ENCODE data around the gene HACD3.
A peak's percentile ranks its signal among the peaks of the same experiment; 100 is the strongest.

HACD3 gene, protein sequence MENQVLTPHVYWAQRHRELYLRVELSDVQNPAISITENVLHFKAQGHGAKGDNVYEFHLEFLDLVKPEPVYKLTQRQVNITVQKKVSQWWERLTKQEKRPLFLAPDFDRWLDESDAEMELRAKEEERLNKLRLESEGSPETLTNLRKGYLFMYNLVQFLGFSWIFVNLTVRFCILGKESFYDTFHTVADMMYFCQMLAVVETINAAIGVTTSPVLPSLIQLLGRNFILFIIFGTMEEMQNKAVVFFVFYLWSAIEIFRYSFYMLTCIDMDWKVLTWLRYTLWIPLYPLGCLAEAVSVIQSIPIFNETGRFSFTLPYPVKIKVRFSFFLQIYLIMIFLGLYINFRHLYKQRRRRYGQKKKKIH

GRCh38 chr15:65530318-65531111 lies at the start of gene HACD3:
HACD3 (plus strand) TSS chr15:65530463; CDS start chr15:65530632, 169 bp downstream.
- DNase-seq, result peak; percentile 92 to 96
- TF ChIP-seq POLR2A (IDR thresholded peaks at IDR 0.05; ENCODE audit: low read length) (peak; percentile 70), GATA1 (IDR thresholded peaks at IDR 0.05; ENCODE audit: low read depth, low read length) (no peak)

GRCh38 chr15:65484876-65485275 lies 45.4 kb upstream of the HACD3 start:
- DNase-seq, result no peak
- no peak for TF ChIP-seq GATA1 (IDR thresholded peaks at IDR 0.05; ENCODE audit: low read depth, low read length)

DNA sequence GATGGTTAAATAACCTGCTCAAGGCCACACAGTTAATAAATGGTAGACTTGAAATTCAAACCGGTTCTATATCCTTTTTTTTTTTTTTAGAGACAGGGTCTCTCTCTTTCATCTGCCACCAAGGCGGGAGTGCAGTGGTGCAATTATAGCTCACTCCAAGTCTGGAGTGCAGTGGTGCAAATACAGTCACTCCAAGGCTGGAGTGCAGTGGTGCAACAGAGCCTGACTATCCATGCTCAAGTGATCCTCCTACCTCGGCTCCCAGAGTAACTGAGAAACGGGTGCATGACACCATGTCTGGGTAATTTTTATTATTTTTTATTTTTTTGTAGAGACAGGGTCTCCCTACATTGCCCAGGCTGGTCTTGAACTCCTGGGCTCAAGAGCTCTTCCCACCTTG lies 36.2 kb upstream of the HACD3 start:
- no peak for TF ChIP-seq GATA1 (IDR thresholded peaks at IDR 0.05; ENCODE audit: low read depth, low read length)
- no peak for TF ChIP-seq POLR2A (IDR thresholded peaks at IDR 0.05; ENCODE audit: low read length)
- no peak for DNase-seq

DNA sequence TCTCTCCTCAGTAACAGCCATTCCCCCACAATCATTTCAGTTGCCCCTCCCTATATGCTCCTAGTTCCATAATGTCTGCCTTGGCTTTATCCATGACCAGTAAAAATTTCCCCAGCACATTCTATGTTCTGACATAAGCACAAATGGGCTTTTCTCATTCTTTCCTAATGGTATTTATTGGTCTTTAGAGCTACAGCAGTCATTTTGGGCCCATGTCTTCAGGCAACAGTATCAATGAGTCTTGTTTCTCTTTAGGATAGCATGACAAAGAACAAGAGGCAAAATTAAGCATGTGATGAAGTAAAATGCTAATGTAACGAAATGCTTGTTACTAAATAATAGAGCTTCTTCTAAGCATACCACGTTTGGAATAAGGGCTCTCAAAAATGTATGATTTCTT lies 20.9 kb upstream of the HACD3 start:
- no peak for TF ChIP-seq GATA1 (IDR thresholded peaks at IDR 0.05; ENCODE audit: low read depth, low read length)
- no peak for TF ChIP-seq POLR2A (IDR thresholded peaks at IDR 0.05; ENCODE audit: low read length)
- DNase-seq, result no peak

DNA sequence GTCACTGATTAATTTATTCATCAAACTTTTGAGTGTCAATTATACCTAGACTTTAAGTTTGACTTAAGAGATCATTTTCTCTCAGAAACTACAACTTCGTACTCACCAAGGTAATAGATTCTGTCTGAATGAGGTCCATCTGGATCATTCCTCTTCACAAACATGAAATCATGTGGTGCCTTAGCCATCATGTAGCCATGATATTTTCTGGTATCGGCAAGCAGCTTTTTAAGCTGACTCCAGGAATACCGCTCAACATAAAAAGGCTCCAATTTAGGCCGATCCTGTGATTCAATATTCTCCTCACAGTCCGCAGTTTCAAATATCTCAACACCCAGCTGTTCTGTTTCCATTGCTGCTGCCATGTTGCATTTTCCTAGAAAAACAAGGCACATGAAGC lies 18.1 kb upstream of the HACD3 start:
- no peak for DNase-seq
- TF ChIP-seq POLR2A (IDR thresholded peaks at IDR 0.05; ENCODE audit: low read length), result no peak
- TF ChIP-seq GATA1 (IDR thresholded peaks at IDR 0.05; ENCODE audit: low read depth, low read length), result no peak

DNA sequence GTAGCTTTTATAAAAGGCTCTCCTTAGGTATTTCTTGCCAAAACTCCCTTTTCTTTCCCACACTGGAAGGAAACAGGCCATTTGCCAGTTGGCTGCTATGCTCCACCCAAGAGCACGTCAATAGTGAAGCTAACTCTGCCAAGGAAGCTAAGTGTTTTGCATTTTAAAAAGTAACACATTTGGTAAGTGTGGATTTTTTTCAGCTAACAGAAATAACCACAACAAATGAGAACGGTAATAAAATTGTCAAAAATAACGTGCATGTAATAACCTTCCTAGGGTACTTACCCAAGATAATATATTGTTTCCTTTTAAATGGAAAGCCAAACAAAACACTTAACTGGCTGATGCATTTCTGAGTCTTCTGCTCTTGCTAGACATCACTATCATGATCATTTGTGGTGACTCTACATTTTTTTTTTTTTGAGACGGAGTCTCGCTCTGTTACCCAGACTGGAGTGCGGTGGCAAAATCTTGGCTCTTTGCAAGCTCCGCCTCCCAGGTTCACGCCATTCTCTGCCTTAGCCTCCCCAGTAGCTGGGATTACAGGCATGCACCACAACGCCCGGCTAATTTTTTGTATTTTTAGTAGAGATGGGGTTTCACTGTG lies 17.4 kb upstream of the HACD3 start:
- DNase-seq, result no peak
- TF ChIP-seq POLR2A (IDR thresholded peaks at IDR 0.05; ENCODE audit: low read length) (no peak), GATA1 (IDR thresholded peaks at IDR 0.05; ENCODE audit: low read depth, low read length) (no peak)

GRCh38 chr15:65516997-65517865 lies 13.0 kb upstream of the HACD3 start, which contains the start of gene DPP8:
DPP8 (minus strand) TSS chr15:65517689; CDS start chr15:65512553, 5,136 bp downstream.
- peak; percentile 96 to 97 for DNase-seq
- TF ChIP-seq GATA1 (IDR thresholded peaks at IDR 0.05; ENCODE audit: low read depth, low read length) (no peak), POLR2A (IDR thresholded peaks at IDR 0.05; ENCODE audit: low read length) (peak; percentile 93)

GRCh38 chr15:65517866-65518207 lies 12.4 kb upstream of the HACD3 start:
- no peak for DNase-seq
- no peak for TF ChIP-seq POLR2A (IDR thresholded peaks at IDR 0.05; ENCODE audit: low read length)
- TF ChIP-seq GATA1 (IDR thresholded peaks at IDR 0.05; ENCODE audit: low read depth, low read length), result no peak

- no peak for DNase-seq
- TF ChIP-seq GATA1 (IDR thresholded peaks at IDR 0.05; ENCODE audit: low read depth, low read length) (no peak), POLR2A (IDR thresholded peaks at IDR 0.05; ENCODE audit: low read length) (no peak)
Measured at GRCh38 chr15:65518633-65519285, 11.5 kb upstream of the HACD3 start.

DNA sequence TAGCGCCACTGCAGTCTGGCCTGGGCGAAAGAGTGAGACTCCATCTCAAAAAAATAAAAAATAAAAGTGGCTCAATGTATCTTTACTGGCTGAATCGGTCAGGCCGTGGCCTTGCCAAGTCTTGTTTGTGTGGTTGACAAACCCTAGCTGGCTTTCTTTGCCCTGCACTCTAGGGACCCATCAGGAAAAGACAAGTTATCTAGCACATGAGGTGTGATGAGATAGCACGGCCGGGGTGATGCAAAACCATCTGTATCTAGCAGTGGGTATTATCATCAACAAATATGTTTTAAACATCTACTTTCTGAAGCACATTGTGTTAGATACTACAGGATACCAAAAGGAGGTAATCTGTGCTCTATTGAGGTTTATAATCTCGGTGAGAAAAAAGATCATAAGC lies 8.9 kb upstream of the HACD3 start:
- DNase-seq, result peak; percentile 56 to 88
- TF ChIP-seq POLR2A (IDR thresholded peaks at IDR 0.05; ENCODE audit: low read length), result no peak
- no peak for TF ChIP-seq GATA1 (IDR thresholded peaks at IDR 0.05; ENCODE audit: low read depth, low read length)

DNA sequence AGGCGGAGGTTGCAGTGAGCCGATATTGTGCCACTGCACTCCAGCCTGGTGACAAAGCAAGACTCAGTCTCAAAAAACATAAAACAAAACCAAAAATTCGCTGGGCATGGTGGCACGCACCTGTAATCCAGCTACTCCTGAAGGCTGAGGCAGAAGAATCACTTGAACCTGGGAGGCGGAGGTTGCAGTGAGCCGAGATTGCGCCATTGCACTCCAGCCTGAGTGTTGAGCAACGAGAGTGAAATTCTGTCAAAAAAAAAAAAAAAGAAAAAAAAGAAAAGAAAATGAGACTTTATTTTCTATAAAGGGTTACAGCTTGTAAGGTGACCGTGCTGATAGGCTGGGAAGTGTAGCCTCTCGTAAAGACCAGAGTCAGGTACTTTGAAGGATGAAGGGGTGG lies 6.0 kb upstream of the HACD3 start:
- no peak for DNase-seq
- TF ChIP-seq POLR2A (IDR thresholded peaks at IDR 0.05; ENCODE audit: low read length) (no peak), GATA1 (IDR thresholded peaks at IDR 0.05; ENCODE audit: low read depth, low read length) (no peak)

- TF ChIP-seq GATA1 (IDR thresholded peaks at IDR 0.05; ENCODE audit: low read depth, low read length) (no peak), POLR2A (IDR thresholded peaks at IDR 0.05; ENCODE audit: low read length) (no peak)
- DNase-seq, result peak in 1 of 2 experiments; percentile 7
Measured at GRCh38 chr15:65525622-65526021, 4.6 kb upstream of the HACD3 start.

GRCh38 chr15:65528461-65529060 lies 1.7 kb upstream of the HACD3 start:
- no peak for DNase-seq
- TF ChIP-seq GATA1 (IDR thresholded peaks at IDR 0.05; ENCODE audit: low read depth, low read length), result no peak
- TF ChIP-seq POLR2A (IDR thresholded peaks at IDR 0.05; ENCODE audit: low read length), result no peak

All from erythroblast (primary cell).